KMS-11 (cell line): ENCODE data around the gene RAD17.

Experiments
- H2AFZ ChIP-seq: fragments of 200-600 bp; sonication (generic); 2 replicates; pipeline ENCODE4 v1.6.1; 2016; ENCODE audit warnings: antibody characterized with exemption, mixed run types, low read depth
- H3K27ac ChIP-seq: fragments of 200-600 bp; sonication (generic); 2 replicates; pipeline ENCODE4 v1.6.1; 2016; ENCODE audit warnings: mild to moderate bottlenecking, mixed run types
- H3K27me3 ChIP-seq: fragments of 200-600 bp; sonication (generic); 2 replicates; pipeline ENCODE4 v1.6.1; 2017; ENCODE audit warnings: mild to moderate bottlenecking, low read depth, mixed run types, moderate library complexity; ENCODE audit not compliant: insufficient read depth
- H3K36me3 ChIP-seq: fragments of 200-600 bp; sonication (generic); 2 replicates; pipeline ENCODE4 v1.6.1; 2017; ENCODE audit warnings: mild to moderate bottlenecking, mixed run types; ENCODE audit not compliant: insufficient read depth
- H3K4me1 ChIP-seq: fragments of 200-600 bp; sonication (generic); 2 replicates; pipeline ENCODE4 v1.6.1; 2016; ENCODE audit warnings: mild to moderate bottlenecking, low read depth, mixed run types; ENCODE audit not compliant: poor library complexity, severe bottlenecking
- H3K4me2 ChIP-seq: fragments of 200-600 bp; sonication (generic); 2 replicates; pipeline ENCODE4 v1.7.0; 2016; ENCODE audit warnings: mild to moderate bottlenecking, mixed run types
- H3K4me3 ChIP-seq: fragments of 200-600 bp; sonication (generic); IDR thresholded peaks from 2 replicates; pipeline ENCODE4 v1.6.1; 2017; ENCODE audit warnings: low read depth, low read length, mixed read lengths; ENCODE audit not compliant: insufficient read depth
- H3K79me2 ChIP-seq: fragments of 200-600 bp; sonication (generic); 2 replicates; pipeline ENCODE4 v1.6.1; 2016; ENCODE audit warnings: low read depth, mixed run types; ENCODE audit not compliant: insufficient read depth
- H3K9ac ChIP-seq: fragments of 200-600 bp; sonication (generic); 2 replicates; pipeline ENCODE4 v1.6.1; 2016; ENCODE audit warnings: mild to moderate bottlenecking, mixed run types
- H4K20me1 ChIP-seq: fragments of 200-600 bp; sonication (generic); 2 replicates; pipeline ENCODE4 v1.6.1; 2016; ENCODE audit warnings: mild to moderate bottlenecking, mixed run types; ENCODE audit not compliant: insufficient read depth
- CTCF ChIP-seq: fragments of 200-600 bp; sonication (generic); conservative IDR thresholded peaks from 2 replicates; pipeline ENCODE4 v1.6.1; 2017; ENCODE audit warnings: low read depth, mild to moderate bottlenecking, antibody characterized with exemption, low read length, moderate library complexity, mixed read lengths

RAD17 gene

GRCh38 chr5:69341520-69342161 lies 28.0 kb upstream of the RAD17 start:
- H3K4me1 ChIP-seq: no peaks in the 10 kb centered on the region
- H4K20me1 ChIP-seq: no peaks in the 10 kb centered on the region
- no peak for TF ChIP-seq CTCF
- H3K79me2 ChIP-seq: no peaks in the 10 kb centered on the region
- no peaks in the 10 kb centered on the region for H3K36me3 ChIP-seq
- no peak overlapping the region for H3K4me3 ChIP-seq
- H3K27me3 ChIP-seq: no peaks in the 10 kb centered on the region
- H3K4me2 ChIP-seq: no peak overlapping the region
- no peak overlapping the region for H3K9ac ChIP-seq
- no peak overlapping the region for H3K27ac ChIP-seq
- H2AFZ ChIP-seq: no peak overlapping the region

- H3K4me3 ChIP-seq: no peak overlapping the region
- H3K36me3 ChIP-seq: no peaks in the 10 kb centered on the region
Observed at GRCh38 chr5:69343083-69343482, 26.5 kb upstream of the RAD17 start.

GRCh38 chr5:69350664-69351063 lies 19.0 kb upstream of the RAD17 start:
- no peaks in the 10 kb centered on the region for H3K36me3 ChIP-seq
- no peaks in the 10 kb centered on the region for H3K79me2 ChIP-seq
- TF ChIP-seq CTCF: no peak
- H4K20me1 ChIP-seq: no peaks in the 10 kb centered on the region
- no peaks in the 10 kb centered on the region for H3K27me3 ChIP-seq
- H3K4me3 ChIP-seq: no peak overlapping the region
- no peak overlapping the region for H3K27ac ChIP-seq
- no peak overlapping the region for H2AFZ ChIP-seq
- no peak overlapping the region for H3K9ac ChIP-seq
- H3K4me2 ChIP-seq: no peak overlapping the region
- peaks cover 2% of the 10 kb centered on the region for H3K4me1 ChIP-seq

More at GRCh38 chr5:69343083-69343482, 26.5 kb upstream of the RAD17 start:
- TF ChIP-seq CTCF: no peak
- no peak overlapping the region for H3K9ac ChIP-seq
- H4K20me1 ChIP-seq: no peaks in the 10 kb centered on the region
- no peaks in the 10 kb centered on the region for H3K4me1 ChIP-seq
- no peaks in the 10 kb centered on the region for H3K27me3 ChIP-seq
- no peak overlapping the region for H3K27ac ChIP-seq
- no peak overlapping the region for H2AFZ ChIP-seq
- H3K79me2 ChIP-seq: no peaks in the 10 kb centered on the region
- no peak overlapping the region for H3K4me2 ChIP-seq

GRCh38 chr5:69359699-69360098 lies 9.9 kb upstream of the RAD17 start:
- H2AFZ ChIP-seq: no peak overlapping the region
- no peaks in the 10 kb centered on the region for H4K20me1 ChIP-seq
- no peaks in the 10 kb centered on the region for H3K27me3 ChIP-seq
- H3K4me3 ChIP-seq: no peak overlapping the region
- H3K4me1 ChIP-seq: peaks cover 34% of the 10 kb centered on the region
- peaks cover 30% of the 10 kb centered on the region; the same call in 1 of the 2 replicates for H3K79me2 ChIP-seq
- no peaks in the 10 kb centered on the region for H3K36me3 ChIP-seq
- H3K9ac ChIP-seq: no peak overlapping the region
- no peak overlapping the region for H3K27ac ChIP-seq
- no peak overlapping the region for H3K4me2 ChIP-seq
- no peak for TF ChIP-seq CTCF
